HG02571 (cell line): ENCODE data around the gene CTBP1.

ENCODE experiments used
- ATAC-seq: cut with Tn5 transposase; IDR thresholded peaks from one replicate; pipeline ENCODE4 v1.9.1; 2021; ENCODE audit warnings: mild to moderate bottlenecking, moderate library complexity; ENCODE audit not compliant: unreplicated experiment

CTBP1 gene

DNA sequence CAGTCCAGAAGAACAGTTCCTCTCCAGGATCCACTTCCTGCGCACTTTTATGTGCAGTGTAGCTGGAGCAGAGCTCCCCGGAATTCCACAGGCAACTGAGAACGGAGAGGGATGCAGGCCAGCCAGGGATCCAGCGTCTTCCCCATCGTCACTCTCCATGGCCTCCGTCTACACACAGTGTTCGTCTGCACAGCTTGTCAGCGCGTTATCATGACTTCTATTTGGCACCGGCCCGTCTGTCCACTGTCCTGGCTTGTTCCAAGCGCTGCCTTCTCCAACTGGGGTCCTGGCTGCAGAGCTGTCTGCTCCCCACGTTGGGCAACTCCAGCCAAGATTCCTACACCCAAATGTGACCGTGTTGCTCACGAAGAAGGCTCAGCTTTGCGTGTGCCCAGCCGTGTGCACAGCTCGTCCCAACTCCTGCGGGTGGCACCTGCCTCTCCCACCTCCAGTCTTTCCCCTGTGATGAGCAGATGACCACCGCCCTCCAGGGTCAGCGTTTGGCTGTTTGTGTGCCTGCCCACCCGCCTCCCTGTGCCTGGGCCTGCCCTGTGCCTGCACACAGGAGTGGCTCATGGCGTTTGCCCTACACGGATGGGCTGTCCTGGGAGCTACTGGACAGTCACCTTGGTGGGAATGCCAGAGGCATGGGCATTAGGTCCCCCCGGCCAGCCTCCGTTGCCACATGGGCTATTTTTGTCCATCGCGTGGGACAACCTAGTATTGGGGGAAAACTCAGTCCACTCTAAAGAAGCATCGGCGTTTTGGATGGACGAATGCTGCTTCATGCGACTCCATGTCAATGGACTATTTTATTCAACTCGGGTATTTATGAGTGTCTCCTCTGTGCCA, 2.2 kb upstream of the CTBP1 start:
- ATAC-seq, result no peak

DNA sequence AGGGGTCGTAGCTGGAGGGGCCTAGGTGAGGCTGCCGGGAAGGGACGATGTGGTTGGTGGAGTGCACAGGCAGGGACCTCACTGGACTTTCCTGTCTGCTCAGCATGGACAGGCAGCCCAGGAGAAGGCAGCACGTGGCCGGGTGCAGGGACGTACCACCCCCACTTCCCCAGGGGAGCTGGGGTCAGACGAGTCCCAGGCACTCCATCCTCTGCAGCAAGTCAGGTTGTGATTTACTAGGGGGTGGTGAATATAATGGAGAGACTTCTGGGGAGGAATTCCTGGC, 1.5 kb upstream of the CTBP1 start:
- ATAC-seq, result no peak

DNA sequence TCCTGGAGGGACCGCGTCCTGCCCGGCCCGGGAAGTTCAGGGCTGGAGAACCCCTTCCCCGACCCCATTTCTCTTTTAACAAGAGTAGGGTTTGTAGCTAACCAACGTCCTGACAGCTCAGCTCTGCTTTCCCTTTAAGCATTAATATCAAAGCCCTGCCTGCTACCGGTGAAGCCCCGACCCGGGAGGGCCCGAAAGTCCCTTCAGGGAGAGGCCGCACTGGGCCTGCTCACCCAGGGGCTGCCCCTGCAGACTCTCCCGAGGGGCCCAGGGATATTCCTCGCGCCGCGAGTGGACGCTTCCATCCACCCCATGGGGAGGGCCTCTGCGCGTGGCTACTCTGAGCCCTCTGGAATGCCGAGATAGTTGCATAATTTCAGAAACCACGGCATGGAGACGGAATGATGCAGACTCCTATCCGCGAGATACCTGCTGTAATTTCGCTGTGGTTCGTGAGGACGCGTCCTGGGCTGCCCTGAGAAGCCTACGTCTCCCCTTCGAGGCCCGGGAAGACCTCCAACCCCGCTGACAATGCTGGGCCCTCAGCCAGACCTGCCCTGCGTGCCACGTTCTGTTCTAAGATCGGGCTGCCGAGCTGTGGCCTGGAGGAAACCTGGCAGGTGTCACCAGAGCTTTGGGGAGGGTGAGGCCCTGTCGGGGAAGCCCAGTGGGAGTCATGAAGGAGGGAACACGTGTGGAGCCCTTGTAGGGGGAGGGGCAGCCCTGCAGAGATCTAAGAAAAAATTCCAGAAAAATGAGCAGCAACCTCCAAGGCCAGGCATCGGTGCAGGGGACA, 999 bp upstream of the CTBP1 start:
- ATAC-seq, result peak; percentile 12

DNA sequence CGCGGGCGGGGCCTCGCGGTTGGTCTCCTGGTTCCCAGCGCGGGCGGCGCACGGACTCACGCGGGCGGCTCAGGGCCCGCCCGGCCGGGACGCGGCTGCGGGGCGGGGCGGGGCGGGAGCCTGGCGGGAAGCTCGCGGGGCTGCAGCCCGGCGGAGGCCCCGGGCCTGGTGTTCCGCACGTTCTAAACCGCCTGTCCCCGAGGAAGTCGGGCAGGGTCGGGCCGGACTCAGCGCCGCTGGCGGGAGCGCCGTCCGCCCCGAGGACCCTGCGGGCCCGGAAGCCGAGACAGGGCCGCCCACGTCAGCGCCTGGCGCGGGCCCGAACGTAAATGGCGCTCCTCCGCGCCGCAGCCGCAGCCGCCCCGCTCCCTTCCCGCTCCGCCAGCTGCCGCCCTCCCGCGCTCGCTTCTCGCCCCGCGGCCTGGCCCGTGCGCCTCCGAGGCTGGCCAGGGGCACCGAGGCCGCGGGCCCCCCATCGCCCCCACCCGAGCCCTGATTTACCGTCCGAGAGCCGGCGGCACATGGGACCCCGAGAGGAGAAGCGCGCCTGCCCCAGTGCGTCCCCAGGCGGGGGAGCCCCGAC, 309 bp upstream of the CTBP1 start:
- ATAC-seq, result peak; percentile 49

DNA sequence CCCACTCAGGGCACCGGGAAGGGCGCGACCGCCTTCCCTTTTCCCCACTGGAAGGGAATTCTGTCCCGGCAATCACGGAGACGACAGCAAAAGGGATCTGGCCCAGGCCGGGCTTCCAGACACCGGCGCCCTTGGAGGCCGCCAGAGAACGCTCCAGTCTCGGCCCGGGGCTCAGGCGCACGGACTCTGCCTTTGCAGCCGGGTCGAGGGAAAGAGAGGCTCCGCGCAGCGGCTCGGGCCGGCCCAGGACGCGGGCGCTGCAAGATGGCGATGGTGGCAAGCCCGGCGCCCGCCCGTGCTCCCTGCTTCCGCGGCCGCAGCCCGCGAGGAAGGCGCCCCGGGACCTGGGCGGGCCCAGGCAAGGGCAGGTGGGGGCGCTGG, 1.1 kb downstream of the CTBP1 start:
- peak; percentile 11 for ATAC-seq

DNA sequence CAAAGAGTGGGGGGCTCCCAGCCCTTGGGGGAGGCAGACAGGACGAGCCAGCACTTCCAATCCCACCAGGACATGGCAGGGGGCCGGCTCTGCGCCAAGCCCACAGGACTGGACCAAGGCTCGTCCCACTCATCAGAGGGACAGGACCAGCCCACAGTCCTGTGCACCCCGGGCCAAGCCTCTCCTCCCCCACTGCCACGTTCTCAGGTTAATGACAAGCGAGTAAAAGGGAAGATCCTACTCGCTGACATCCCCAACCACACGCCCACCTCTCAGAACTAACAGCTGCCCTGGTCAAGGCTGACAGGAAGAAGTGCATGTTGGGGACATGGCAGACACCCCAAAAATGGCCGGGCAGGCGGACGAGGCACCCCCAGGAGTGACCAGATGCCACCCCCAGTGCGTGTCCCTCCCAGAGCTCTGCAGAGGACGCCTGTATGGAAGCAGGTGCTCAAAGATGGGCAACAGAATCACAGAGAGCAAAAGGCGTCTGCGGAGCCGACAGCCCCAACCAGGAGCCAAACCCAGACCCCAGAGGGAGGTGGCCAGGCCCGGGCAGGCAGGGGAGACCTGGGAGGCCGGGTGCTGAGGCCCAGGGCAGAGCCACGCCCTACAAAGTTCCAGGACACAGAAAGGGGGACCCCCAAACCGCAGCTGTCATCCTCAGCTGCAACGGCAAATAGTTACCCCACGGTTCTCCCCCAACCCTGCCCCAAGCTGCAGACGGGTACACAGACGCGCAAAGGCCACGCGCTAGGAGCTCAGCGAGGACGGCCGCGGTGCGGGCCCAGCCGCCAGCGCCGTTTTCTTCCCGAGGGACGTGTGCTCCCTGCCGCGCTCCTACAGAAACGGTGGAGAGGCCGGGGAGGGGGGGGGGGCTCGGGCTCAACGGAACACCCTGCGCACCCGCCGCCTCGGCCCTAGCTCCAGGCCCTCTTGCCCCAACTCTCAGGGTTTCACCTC, 1.7 kb downstream of the CTBP1 start:
- no peak for ATAC-seq

DNA sequence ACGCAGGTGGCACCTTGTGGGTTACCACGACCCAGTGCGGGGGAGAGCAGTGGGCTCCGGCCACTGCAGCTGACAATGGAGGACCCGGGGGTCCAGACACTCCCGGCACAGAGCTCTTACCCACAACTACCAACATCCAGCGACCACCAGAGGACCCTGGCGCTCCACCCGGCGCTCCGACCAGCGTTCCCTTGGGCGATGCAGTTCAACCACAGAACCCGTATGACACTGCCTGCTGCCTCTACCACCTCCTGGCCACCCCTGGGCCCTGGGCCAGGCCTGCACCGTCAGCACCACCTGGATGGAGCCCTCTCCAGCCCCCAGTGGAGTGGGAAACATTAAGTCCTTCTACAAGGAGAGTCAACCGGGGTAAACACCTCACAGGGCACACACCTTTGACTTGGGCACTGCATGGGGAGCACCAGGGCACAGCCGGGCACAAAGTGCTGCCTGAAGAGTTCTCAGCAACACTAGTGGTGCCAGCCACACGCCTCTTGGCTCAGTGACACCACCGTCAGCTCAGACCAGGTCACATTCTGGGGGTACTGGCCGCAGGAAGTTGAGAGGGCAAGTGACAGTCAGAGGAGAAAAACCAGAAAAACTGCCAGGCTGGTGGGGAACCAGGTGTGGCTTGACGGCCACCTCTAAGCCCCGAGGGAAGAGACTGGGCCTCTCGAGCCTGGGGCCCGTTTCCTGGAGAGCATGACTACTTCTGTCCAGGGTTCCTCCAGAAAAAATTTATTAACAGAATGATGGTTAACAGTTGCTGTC, 2.6 kb downstream of the CTBP1 start:
- ATAC-seq, result no peak

DNA sequence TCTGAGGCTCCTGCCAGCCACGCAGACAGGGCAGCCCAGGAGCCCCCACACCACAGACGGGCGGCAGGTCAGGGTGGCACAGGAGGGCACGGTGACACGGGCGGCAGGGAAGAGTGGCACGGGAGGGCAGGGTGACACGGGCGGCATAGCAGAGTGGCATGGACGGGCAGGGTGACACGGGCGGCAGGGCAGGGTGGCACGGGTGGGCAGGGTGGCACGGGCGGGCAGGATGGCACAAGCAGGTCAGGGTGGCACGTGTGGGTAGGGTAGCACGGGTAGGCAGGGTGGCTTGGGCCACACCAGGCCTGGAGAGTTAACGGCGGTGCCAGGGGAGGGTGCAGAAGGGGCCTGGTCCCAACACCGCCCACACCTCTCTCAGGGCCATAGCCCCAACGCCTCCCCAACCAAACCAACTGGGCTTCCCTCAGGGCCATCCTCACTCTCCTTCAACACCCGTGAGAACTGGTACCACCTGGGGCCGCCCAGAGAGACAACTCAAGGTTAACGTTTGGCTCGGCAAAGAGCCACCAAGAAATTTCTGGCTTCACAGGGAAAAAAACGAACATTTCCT, 3.4 kb downstream of the CTBP1 start:
- ATAC-seq, result no peak

DNA sequence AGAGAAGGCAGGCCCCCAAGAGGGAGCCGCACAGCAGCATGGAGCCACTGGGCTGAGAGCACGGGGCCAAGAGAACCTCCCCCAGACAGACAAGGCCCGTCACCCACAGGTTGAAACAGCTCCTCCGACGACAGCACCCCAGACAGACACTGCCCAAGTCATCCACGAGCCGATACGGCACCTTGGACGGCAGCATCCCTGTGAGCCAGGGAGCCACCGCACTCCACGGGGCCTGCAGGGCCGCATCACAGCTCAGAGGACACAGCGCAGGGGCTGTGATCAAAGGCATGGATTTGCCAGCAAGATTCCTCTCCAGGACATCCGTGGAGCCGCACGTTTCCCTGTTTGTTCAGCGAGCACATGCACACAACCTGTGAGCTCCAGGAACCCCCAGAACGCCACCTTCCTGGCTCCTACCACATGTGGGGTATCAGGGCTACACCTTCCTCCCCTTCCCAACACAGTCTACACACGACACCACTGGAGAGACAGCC, 3.9 kb downstream of the CTBP1 start:
- ATAC-seq, result no peak

DNA sequence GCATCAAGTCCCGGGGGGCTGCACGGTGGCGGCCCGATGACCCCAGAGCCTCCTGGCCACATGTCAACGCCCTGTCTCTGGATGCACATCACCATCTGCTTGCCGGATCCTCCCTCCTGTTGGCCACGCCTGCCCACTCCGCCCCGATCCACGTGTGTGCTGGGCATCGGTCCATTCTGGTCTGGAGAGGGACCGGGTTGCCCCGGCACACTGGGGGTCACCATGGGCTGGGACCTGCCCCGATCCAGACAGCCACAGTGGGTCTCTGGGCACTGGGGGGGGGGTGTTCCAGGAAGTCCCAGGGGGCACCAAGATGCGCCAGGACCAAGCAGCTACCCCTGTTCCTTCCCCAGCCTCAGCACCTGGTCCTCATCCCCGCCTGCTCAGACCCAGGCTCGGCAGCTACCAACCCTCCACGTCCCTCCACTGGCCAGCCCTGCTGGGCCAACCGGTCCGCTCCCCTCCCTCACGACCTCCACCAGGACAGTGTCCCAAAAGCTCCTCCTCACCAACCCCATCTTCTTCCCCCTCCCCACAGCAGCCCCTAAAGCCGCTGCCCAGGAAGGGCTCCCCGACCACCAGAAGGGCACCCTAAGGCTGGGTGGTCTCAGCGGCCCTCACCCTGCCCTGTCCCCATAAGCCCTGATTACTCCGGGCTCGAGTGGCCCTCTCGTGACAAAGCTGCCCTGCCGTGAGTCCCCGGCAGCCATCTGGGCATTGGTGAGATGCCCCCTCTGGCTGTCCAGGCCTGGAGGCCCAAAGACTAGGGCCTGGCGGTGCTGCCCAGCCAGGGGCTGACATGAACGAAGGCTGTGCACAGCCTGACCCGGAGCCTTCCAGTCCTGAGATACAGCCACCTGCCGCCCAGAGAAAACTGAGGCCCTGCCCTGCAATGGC, 4.6 kb downstream of the CTBP1 start:
- no peak for ATAC-seq

DNA sequence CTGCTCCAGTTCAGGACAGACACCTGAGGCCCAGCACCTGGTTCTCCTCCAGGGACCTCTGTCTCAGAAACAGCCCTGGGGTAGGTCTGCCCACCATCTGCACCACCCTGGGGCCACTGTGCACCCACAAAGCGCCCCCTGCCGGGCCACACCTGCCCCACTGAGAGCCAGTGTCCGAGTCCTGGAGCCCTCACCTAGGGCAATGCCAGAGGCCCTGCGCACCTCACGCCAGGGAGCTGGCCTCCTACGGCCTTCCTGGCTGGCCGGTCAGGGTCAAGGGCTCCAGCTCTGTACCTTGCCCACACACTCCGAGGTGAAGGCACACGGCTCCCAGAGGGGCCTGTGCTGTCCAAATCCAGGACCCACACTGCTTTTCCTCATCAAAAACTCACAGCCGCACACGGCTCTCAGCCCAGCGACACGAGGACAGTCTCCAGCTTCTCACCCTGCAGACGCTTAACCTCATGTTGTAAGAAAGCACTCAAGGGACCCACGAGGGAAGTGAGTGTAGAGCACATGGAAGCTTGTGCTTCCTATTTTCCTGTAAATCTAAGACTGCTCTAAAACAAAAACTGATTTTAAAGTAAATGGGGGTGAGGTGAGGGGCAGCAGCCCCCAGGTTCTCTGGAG, 5.4 kb downstream of the CTBP1 start:
- ATAC-seq, result no peak

DNA sequence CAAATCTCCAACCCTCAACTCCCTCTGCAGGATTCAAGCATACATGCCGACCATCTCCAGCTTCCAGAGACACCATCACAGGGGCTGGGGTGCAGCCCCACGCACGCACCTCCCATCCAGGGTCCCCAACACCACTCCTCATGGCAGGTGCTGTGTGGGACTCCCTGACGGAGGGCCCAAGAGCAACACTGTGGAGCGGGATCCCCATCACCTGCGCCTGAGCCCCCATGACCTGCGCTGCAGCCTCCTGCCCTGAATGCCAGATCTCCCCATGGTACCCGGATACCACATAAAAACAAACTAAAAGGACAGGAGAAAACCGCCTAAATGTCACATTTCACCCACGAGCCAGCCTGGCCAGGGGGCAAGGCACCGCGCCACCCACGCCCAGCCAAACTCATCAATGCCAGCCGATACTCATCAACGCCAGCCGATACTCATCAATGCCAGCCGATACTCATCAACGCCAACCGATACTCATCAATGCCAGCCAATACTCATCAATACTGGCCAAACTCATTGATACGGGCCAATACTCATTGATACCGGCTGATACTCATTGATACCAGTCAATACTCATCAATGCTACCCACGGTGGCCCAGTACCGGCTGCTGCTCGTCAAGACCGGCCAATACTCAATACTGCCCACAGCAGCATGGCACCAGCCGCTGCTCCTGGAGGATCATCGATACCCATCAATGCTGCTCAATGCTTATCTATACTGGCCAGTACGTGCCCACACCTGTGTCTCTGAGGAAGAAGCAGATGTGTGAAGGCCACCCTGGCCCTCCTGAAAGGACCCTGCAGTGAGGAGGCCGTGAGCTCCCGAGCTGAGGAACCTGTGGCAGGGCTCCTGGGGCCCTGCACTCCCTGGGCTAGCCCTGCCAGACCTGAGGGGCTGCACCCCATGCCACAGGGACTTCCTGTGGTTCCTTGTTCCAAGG, 6.2 kb downstream of the CTBP1 start:
- no peak for ATAC-seq

DNA sequence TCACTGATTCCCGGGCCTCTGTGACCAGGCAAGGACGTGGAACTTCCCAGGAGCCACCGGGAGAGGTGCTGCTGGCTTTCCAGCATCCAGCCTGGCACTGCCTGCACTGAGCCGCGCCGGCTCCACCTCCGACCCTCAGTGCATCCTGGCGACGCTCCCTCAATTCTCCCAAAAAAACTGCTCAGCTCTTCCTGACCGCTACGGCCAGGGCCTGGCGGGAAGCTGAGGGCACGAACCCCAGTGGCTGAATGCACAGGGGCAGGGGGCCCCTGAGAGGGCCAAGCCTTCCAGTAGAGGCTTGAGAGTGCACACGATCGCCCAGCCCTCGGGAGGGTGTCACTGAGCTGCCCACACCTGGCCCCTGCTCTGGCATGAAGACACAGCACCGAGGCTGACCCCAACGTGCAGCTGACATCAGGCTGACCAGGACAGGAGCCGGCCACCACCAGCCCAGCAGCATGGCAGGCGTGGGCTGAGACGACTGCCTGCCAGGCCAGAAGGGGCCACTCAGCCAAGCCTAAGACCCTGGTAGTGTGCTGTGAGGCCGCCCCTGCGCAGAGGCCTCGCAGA, 6.9 kb downstream of the CTBP1 start:
- ATAC-seq, result no peak

DNA sequence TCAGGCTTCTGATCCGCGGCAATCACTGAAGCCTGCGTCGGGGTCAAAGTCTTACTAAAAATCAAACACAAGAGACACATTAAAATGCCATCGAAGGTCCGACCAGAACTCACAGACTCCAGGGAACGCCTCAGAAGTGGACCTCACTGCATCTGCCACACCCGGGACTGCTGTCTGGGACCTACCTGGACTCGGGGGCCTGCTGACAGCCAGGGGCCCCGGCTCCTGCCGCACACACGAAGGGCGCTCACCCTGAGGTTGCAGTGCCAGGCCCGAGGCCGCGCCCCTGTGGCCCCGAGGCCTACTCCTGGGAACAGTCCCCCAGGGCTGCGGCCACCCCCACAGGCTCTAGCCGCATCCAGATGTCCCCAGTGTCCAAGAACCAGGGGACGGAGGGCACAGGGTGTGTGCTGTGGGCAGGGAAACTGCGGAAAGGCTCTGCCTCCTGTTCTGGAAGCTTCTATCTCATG, 7.4 kb downstream of the CTBP1 start:
- ATAC-seq, result no peak

DNA sequence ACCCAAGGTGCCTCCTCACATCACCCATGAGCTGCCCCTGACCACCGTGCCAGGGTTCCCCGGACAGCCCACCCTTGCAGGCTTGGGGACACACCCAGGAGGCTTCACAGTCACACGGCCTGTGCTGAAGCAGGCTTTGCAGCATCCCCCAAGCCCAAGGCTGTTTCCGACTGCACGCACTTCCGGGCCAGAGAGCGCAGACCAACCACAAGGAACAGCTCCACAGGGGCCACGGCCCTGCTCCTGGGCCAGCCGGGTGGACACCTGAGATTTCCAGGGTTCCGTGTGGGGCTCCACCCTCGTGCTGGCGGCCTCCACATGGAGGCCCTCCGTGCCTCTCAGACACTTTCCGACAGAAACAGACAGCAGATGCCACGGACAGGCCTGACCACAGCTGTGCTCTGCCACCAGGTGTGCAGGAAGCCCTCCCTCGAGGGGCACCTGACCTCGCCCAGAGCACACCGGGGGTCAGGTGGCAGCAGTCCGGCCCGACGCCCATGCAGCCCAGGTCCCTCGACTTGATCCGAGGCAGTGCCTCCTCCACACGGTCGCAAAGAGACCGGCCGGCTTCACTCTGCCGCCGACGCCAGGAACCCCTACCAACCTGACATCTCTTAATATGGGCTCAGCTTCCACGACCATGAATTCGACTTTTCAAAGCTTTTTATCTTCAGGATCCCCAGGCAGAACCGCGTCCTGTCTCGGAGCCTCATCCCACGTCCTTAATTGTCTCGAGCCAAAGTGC, 8.0 kb downstream of the CTBP1 start:
- no peak for ATAC-seq

DNA sequence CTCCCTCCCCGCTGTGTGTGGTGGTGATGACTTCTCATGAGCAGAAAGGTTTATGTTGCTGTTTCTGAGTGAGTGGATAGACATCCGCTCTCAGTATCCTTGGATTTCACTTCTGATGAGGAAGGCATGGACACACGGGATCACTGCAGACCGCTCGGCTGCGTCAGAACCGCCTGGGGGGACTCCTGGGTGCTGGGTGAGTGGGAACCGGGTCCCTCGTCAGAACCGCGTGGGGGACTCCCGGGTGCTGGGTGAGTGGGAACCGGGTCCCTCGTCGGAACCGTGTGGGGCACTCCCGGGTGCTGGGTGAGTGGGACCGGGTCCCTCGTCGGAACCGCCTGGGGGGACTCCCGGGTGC, 9.0 kb downstream of the CTBP1 start:
- no peak for ATAC-seq
